HG03039 (cell line): ENCODE measurements around the gene RAB8B.
A peak's percentile ranks its signal among the peaks of the same experiment; 100 is the strongest.

Source experiments
- ATAC-seq: cut with Tn5 transposase; IDR thresholded peaks from one replicate; pipeline ENCODE4 v1.9.1; 2021; ENCODE audit warnings: mild to moderate bottlenecking, moderate library complexity; ENCODE audit not compliant: unreplicated experiment

Gene RAB8B

GRCh38 chr15:63260791-63261190 lies 71.4 kb downstream of the RAB8B start:
- ATAC-seq = no peak

- no peak for ATAC-seq
Measured at GRCh38 chr15:63261311-63261710, 71.9 kb downstream of the RAB8B start.

GRCh38 chr15:63263519-63263918 lies 74.1 kb downstream of the RAB8B start:
- no peak for ATAC-seq

- no peak for ATAC-seq
Measured at GRCh38 chr15:63264688-63265293, 75.4 kb downstream of the RAB8B start.

- no peak for ATAC-seq
Measured at GRCh38 chr15:63274427-63274826, 85.0 kb downstream of the RAB8B start.

- peak; percentile 3 for ATAC-seq
Measured at GRCh38 chr15:63276342-63277037, 87.1 kb downstream of the RAB8B start.

GRCh38 chr15:63277038-63277892 lies 87.9 kb downstream of the RAB8B start, which contains the start of gene APH1B:
Gene APH1B (plus strand): TSS chr15:63277605. CDS start chr15:63277624, 19 bp downstream.
- peak; percentile 71 for ATAC-seq

GRCh38 chr15:63277893-63278456 lies 88.6 kb downstream of the RAB8B start:
- no peak for ATAC-seq

- no peak for ATAC-seq
Measured at GRCh38 chr15:63283126-63283525, 93.7 kb downstream of the RAB8B start.

- no peak for ATAC-seq
Measured at GRCh38 chr15:63284335-63284734, 94.9 kb downstream of the RAB8B start.

- ATAC-seq = no peak
Measured at GRCh38 chr15:63287109-63287508, 97.7 kb downstream of the RAB8B start.

- no peak for ATAC-seq
Measured at GRCh38 chr15:63288342-63288741, 98.9 kb downstream of the RAB8B start.

- no peak for ATAC-seq
Measured at GRCh38 chr15:63288778-63289378, 99.5 kb downstream of the RAB8B start.

- no peak for ATAC-seq
Measured at GRCh38 chr15:63291507-63291906, 102.1 kb downstream of the RAB8B start.

- no peak for ATAC-seq
Measured at GRCh38 chr15:63292241-63292640, 102.8 kb downstream of the RAB8B start.

GRCh38 chr15:63292771-63293170 lies 103.4 kb downstream of the RAB8B start:
- no peak for ATAC-seq

- no peak for ATAC-seq
Measured at GRCh38 chr15:63294359-63294758, 105.0 kb downstream of the RAB8B start.

GRCh38 chr15:63295341-63295740 lies 105.9 kb downstream of the RAB8B start:
- no peak for ATAC-seq

- ATAC-seq = no peak
Measured at GRCh38 chr15:63296195-63296594, 106.8 kb downstream of the RAB8B start.

GRCh38 chr15:63299943-63300575 lies 110.7 kb downstream of the RAB8B start:
- ATAC-seq = no peak
